HL-60/S4 treated with phorbol 12-myristate 13-acetate at 8.2 ng/mL for 4 days and 3 days (cell line): ENCODE data around the gene LRBA.

Source experiments
- in situ Hi-C: fragments of 300-500 bp; cut with MboI; formaldehyde crosslinking; loops from 2 replicates; pipeline ENCODE4 v1.15.0; 2022; ENCODE audit warnings: low sequenced_read_pairs

The LRBA gene

DNA sequence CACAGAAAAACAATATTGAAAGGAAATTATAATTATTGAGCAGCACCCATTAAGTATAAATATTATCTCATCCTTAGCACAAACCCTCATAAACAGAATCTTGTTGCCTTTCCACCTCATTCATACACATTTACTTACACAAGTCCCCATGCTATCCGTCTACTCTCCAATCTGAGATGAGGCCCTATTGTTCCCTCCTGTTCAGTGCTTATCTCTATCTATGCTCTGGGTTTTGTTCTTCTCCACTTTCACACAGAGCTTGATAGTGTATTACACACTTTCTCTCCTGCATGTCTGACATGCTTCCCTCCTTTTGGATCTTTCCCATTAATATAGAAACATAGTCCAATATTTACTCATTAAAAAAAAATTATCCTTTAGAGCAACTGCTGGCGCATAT lies 671.3 kb downstream of the LRBA start:
- in situ Hi-C loops, result no loop called here

DNA sequence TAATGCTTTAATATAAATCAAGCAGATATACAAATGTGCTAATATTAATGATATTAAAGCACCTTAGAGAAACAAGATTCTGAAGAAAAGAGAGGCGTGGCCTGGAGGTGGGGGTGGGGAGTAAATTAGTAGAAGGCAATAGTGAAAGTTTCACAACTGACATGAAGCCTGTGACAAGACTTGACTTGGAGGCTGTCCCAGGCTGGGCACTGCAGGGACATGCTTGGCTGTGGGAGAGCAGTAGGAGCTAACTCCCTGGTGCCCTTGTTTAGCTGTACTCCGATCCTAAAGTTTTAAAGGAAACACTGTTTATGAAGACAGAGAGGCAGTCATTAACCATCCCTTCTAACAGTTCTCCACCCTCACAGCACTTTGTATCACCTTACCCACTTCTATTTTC lies 672.1 kb downstream of the LRBA start:
- in situ Hi-C loops, result no loop called here

DNA sequence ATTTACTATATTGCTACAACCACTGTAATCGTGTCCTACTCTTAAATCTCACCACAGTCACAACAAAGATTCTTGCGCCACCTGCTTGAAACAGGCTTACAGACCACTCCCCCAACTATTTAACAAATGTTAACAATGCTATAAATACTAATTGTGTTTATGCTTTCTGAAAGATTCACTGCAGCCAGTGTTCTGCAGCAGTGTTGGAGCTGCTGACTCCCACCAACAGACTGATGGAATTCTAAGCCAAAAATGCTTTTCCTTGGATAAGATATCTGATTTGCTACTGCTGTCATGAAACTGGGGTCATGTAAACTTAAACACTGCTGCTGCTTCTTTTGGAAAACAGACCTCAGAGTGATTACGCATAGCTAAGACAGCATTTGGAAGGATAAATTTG lies 677.4 kb downstream of the LRBA start:
- in situ Hi-C loops, result no loop called here

DNA sequence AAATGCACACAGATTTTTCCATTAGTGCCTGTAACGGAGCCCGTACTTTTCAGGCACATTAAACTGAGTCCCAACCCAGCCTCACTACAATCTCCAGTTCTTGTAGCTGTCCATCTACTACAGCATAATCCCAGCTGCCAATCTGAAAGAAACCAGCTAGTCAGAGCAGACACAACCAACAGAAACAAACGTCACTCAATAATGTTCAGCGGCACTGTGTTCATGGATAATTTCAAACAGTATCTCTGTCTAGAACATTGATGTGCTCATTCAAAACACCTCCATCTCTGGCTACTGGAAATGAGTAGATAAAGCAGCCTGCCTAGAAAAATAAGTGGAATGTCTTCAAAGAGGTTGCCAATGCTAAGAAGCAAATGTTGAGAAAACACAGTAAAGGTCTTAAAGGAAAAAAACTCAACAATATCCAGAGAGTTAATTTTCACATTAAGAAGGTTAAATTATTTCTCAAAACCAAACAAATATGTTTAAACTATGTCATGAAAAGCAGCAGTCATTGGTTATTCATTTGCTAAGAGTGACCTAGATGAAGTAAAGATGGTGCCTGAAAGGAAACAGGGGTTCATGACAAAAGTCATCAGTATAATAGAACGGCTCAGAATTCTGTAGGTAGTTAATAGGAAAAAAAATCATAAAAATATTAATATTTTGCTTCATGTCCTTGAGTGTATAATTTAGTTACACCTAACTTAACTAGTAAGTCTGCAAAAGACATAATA lies 678.2 kb downstream of the LRBA start:
- in situ Hi-C loops, result no loop called here

DNA sequence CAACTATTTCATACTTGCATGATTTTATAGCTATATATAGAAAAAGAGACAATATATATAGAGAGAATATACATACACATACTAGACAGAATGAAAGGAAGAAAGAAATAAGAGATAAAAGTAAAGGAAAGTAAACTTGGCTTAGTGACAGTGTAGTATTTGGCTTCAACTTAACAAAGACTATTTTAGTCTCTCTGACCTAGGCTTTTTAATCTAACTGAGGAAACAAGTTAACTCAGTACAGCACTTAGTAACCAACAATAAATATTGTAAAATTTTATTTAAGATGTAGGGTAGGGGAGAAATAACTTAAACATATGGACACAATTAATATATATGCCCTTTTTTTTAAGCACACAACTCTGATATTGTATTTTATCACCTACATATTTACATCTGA lies 682.1 kb downstream of the LRBA start:
- in situ Hi-C loops, result no loop called here

DNA sequence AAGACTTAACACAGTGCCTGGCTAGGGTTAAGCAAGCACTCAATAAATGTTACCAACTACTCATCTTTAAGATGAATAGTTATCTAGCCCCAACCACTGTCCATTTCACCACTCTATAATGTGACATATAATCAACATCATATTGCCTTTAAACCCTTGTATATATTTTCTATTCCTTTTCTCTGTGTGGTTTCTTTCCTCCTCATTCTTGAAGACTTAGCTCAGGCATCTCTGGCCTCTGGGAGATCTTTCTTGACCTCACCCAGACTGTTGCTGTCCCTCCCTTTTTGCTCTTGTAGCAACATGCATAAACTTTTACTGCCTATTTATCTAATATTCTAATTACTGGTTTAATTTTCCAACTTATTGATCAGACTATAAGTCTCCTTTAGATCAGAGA lies 683.0 kb downstream of the LRBA start:
- in situ Hi-C loops, result no loop called here

DNA sequence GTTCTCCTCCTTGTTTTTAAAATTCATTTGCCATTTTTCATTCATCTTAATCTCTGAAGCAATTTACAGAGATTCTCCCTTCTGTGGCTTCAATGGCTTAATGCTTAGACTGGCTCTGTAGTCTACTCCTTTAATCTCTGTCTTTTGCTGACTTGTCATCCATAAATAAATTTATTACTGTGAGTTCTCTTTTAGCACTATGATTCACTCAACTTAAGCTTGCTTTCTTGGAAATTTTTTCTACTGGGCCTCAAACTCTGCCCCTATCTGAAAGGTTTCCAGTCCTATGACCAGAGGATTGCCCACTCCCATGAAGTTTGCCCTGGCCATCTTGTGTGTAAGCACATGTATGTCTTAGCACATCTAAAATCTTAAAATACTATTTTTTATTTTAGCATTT lies 685.7 kb downstream of the LRBA start:
- in situ Hi-C loops, result no loop called here

DNA sequence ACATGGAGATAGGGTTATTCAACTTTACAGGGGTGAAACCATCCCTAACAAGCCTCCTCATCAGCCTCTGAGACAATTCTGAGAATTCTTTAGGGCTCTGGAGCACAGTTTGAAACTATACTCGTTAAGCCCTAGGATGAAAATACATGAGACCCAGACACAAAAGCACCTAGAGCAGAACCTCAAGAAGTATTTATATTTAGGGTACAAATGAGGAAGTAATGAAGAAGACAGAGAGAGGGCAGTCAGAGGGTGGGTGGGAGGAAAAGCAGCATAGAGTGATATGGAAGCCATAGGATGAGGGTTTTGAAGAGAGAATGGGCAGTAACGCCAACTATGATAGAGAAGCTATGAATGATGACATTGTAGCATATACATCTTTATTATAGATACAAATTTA lies 686.6 kb downstream of the LRBA start:
- in situ Hi-C loops, result no loop called here

DNA sequence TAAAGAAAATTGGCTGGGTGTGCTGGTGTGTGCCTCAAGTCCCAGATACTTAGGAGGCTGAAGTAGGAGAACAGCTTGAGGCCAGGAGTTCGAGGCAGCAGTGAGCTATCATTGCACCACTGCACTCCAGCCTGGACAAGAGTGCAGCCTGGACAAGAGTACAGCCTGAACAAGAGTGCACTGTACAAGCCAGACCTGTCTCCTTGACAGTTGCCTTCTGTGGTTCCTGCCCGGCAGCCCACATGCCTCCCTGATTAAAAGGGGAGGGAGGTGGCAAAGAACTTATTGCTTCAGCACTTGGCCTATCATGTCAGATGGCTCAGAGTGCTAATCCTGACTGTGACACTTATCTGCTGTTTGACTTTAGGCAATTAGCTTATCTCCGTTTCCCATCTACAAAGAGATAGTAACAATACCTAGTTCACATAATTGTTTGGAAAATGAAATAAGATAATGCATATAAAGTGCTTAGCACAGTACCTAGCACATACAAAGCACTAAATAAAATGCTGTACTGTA lies 687.8 kb downstream of the LRBA start:
- in situ Hi-C loops, result no loop called here

DNA sequence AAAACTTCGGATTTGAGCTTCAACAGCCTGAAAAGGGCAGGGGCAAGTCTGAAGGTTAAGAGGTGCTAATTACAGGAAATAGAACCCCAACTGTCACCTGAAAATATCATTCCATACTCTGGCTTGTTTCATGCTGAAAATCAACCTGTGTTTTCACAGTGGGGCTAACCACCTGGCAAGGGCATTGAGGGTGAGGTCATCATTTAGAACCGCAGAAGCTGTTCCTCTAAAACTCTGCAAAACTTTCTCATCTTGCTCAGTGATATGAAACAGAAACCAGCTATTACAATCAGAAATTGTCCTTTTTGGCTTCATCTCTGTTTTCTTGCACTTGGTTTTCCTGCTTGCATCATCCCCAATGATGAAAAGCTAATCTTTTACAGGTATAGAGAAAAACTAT lies 689.2 kb downstream of the LRBA start:
- in situ Hi-C loops, result no loop called here

DNA sequence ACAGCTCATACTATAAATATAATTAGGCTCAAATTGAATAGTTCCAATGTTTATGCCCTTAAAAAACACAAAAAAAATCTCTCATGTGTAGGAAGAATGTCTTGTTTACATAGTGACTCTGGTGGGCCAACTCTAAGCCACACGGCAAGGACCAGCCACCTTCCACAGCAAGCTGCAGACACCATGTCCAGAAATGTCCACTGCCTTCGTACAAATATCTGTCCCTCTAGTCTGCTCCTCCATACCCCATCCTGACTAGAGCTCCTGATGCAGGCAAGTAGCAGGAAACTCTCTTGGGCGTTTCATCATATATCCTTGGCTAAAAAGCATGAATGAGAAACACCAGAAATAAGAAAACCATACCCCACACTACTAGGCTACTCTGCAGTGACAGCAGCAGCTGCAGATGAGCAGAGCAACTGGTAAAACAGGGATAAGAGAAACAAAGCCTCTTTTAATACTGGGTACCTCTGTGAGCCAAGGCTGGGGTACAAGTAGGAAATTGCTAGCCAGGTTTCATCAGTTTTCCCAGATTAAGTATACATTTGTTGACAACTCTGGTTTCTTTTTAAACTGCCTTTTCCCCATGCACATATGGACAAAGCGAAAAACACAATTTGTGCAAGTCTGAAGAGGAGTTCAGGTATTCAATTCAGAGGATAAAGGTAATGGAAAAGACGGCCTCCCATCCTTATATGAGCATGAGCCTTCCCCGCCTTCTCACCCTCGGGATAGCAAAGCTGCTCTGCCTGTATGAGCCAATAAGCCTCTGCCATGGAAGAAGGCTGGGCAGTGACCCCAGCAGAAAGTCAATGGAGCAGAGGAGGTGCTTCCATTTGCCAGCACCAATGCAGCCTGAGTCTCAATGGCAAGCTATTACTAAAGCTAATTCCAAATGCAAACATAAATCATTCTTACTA lies 691.4 kb downstream of the LRBA start:
- in situ Hi-C loops, result no loop called here

DNA sequence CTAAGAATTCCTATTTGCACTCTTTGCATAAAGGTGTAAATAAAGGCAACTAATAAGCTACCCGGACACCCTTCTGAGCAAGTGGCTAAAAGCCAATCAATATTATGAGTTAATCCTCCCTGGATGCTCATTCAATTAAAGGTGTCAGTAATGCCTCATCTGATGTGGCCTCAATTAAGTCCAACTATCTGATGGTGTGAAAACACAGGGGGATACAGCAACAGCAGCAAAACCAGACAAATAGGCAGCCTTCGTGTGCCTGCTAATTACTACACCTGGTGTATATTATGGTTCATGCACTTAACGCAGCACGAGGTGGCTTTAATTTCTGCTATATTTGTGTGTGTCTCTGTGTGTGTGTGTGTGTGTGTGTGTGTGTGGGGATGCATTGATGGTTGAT lies 692.4 kb downstream of the LRBA start:
- in situ Hi-C loops, result no loop called here

DNA sequence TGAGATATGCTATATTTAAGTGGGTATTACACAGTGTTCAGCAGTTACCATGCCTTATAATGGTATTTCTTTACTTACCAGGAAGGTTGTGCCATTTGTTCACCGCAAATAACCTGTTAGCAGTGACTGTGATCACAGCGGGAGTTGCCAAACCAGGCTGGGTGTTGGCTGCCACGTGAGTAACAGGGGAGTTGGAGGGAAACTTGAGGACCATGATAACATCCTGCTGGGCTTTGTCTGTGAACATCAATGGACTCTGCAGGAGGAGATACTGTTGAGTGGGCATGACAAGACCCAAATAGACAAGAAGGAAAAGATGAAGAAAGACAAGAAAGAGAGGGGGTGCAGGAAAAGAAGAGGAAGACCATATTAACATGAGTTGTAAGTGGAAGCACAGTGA lies 694.0 kb downstream of the LRBA start:
- in situ Hi-C loops, result no loop called here

DNA sequence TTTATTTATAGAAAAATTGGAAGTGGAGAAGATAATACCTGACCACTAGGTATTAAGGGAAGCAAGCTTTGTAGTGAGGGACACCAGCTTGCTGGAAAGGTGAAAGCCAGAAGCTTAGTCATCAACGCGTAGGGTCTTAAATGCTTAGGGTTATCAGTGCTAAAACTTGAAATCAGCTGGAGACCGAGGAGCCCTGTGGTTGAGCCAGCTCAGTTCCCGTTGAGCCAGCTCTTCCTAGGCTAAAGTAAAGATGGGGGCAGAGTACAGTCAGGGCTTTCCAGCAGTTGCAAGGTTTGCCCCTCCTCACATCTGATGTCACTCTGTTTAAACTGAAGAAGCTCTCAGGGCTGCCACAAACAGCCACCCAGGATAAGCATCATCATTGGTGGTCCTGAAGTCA lies 696.1 kb downstream of the LRBA start:
- in situ Hi-C loops, result no loop called here

DNA sequence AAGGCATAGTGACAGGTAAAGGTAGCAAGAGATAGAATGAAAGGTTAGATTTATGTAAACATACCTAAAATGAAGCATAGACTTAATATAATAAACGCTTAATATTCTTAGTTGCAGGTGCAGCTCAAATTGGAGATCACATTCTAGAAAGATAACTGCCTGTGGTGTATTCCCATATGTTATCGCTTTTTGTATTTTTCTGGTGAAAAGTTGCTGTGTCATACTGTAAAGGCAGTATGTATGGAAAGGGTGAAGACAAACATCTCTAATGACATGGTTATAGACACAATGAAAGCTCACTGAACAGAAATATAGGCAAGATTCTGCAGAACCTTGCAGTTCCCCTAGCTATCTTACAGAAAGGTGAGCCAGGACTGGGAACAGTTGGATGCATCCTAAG lies 696.6 kb downstream of the LRBA start:
- in situ Hi-C loops, result no loop called here

DNA sequence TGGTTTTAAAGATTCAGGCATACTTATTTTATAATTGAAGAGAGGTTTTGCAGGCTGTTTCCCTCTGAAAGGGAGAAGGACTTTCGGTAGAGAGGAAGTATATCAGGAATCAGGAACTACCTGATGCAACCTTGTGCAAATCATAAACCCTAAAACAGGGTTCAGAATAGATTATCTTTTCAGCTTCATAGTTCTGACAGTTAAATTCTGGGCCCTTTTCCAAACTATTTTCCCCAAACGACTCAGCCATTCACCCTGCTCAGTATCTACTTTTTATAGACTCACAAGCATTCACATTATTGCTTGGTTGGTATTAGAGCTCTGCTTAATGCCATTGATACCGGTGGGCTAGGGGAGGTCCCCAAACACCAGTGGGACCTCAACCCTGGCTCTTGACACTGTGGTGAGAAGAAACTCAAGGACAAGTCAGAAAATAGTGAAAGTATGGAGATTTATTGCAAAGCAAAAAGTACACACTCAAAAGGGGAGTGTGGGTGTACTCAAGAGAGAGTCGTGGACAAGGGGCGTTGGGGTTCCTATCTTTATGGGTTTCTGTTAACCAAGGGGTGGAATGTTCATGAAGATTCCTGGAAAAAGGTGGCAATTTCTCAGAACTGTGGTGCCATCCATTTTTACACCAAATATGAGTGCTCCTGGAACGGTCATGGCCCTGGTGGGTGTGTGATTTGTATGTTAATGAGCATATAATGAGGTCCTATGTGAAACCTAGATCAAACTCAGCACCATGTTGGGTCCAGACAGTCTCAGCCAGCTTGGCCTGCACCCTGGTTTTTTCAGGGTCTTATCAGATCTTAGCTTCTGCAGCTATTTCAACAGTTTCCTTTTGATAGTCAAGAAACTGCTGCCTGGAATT lies 698.5 kb downstream of the LRBA start:
- in situ Hi-C loops, result no loop called here

DNA sequence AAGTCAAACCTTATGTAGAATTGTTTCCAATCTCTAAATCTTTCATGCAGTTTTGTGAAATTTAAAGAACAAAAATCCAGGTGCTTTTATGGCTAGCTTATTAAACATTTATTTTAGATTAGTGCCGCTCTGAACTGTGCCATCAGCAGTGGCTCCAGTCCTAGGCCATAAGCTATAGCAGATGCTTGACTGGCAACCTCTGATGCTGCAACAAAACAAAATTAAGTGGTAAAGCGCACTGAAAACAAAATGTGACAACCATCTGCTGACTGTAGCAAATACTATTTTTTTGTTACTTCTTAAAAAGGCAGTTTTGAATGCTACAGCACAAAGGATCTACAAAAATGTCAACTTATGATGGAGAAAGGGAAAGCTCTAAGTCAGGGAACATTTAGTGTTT lies 699.4 kb downstream of the LRBA start:
- in situ Hi-C loops, result no loop called here

DNA sequence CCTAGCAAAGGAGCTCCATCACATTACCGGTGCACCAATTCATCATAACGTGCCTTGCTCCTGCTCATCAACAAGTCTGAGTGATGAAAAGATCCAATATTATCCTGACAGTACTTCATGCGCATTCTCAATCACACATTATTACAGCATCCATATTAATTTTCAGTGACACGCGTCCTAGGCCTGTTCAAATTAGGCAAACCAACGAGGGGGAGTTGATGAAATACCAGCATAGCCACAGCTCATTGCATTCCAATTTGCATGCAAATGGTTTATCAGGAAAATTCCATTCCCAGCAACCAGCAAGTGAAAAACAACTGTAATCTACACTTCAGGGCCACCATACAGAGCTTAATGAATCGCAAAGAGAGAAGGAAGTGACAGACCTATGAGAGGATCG lies 699.9 kb downstream of the LRBA start:
- in situ Hi-C loops, result no loop called here

DNA sequence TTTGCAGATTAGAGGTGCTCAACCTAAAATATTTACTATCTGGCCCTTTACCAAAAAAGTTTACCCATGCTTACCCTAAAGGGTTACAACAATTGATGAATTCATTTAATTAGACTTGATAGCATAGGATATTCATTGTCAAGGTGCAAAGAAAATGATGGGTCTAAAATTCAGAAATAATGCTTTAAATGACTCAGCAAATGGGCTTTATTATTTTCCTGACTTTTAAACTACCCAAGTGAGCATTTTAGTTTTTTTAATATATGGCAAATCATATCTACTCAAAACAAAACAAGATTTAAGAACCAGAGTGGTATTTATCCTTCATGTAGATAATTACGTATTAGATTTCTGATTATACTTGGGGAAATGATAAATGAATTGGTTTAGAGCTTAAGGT lies 701.1 kb downstream of the LRBA start:
- in situ Hi-C loops, result no loop called here

DNA sequence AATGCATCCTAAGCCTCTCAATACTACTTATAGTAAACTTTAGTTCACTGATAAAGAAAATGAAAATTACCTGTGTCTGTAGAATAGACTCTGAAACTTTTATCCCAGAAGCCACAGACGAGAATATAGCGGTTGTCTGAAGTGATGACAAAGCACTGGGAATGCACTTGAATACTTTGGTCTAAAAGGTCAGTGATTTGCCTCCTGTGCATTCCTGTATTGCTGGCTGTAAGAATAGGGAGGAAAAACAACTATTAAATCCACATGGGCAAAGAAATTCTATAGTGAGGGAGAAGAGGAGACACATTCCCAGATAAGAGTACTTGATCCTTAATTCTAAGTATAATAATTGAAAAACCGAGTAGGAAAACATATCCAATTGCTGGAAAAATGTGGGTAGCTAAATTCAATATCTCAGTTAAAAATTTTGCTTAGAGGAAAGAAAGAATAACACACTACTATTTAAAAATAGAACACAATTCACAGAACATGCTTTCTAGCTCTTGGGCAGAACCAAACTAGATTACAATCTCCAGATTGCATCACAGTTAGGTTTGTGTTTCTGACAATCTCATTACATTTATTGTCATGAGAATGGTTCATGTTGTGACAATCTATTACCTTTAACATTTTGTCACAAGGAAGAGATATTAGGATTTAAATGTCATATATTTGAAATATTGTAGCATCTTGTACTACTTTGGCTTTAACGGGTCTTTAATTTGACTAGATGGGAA lies 704.8 kb downstream of the LRBA start:
- in situ Hi-C loops, result no loop called here
